ENCODE results near the gene JMJD7.

The JMJD7 gene

DNA sequence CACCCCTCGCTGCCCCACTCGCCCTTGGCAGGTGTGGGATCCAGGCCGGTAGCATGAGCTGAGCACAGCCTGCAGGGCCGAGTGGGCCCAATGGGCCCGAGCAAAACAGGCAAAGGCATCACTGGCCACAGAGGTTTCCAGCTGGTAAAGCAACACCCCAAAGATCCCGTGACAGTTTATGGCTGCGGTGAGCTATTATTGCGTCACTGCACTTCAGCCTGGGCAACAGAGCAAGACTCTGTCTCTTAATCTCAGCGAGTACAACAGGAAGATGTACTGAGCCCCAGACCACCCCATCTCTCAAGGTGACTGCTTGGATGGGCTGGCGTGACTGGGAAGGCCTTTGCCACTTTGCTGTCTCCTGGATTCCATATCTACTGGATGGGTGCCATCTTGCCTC is 4.3 kb downstream of the JMJD7 start:
- TF ChIP-seq ZNF565 (CRISPR knock-in tag; conservative IDR thresholded peaks at IDR 0.05; ENCODE audit: low read depth) (no peak), ESRRG (CRISPR knock-in tag; IDR thresholded peaks at IDR 0.05) (no peak), BACH2 (CRISPR knock-in tag; IDR thresholded peaks at IDR 0.05; ENCODE audit: borderline replicate concordance) (no peak)
- TF ChIP-seq, protein P1, sequence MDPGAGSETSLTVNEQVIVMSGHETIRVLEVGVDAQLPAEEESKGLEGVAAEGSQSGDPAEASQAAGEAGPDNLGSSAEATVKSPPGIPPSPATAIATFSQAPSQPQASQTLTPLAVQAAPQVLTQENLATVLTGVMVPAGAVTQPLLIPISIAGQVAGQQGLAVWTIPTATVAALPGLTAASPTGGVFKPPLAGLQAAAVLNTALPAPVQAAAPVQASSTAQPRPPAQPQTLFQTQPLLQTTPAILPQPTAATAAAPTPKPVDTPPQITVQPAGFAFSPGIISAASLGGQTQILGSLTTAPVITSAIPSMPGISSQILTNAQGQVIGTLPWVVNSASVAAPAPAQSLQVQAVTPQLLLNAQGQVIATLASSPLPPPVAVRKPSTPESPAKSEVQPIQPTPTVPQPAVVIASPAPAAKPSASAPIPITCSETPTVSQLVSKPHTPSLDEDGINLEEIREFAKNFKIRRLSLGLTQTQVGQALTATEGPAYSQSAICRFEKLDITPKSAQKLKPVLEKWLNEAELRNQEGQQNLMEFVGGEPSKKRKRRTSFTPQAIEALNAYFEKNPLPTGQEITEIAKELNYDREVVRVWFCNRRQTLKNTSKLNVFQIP (CRISPR knock-in tag; IDR thresholded peaks at IDR 0.05; ENCODE audit: borderline replicate concordance, low read depth), result no peak
- TF ChIP-seq, protein P2, sequence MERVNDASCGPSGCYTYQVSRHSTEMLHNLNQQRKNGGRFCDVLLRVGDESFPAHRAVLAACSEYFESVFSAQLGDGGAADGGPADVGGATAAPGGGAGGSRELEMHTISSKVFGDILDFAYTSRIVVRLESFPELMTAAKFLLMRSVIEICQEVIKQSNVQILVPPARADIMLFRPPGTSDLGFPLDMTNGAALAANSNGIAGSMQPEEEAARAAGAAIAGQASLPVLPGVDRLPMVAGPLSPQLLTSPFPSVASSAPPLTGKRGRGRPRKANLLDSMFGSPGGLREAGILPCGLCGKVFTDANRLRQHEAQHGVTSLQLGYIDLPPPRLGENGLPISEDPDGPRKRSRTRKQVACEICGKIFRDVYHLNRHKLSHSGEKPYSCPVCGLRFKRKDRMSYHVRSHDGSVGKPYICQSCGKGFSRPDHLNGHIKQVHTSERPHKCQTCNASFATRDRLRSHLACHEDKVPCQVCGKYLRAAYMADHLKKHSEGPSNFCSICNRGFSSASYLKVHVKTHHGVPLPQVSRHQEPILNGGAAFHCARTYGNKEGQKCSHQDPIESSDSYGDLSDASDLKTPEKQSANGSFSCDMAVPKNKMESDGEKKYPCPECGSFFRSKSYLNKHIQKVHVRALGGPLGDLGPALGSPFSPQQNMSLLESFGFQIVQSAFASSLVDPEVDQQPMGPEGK (CRISPR knock-in tag; IDR thresholded peaks at IDR 0.05; ENCODE audit: borderline replicate concordance), result no peak
- ATAC-seq, result no peak

DNA sequence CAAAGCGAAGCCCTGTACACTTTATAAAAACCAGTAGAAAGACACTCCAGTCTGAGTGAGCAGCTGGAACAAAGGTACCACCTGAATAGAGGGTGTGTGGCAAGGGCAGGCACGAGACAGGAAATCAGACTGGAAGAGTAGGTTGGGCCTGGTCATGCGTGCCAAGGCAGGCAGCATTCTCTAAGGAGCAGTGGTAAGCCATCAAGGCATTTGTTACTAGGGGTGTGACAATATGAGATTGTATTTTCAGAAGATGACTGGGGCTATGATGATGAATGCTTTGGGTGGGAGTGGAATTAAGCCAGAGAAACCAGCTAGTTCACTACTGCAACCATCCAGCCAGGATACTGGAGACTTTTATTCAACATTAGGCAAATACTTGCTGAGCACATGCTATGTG is 5.0 kb downstream of the JMJD7 start:
- no peak for ATAC-seq
- TF ChIP-seq ISL1 (CRISPR knock-in tag; IDR thresholded peaks at IDR 0.05) (no peak), ZNF70 (CRISPR knock-in tag; IDR thresholded peaks at IDR 0.05) (no peak)

DNA sequence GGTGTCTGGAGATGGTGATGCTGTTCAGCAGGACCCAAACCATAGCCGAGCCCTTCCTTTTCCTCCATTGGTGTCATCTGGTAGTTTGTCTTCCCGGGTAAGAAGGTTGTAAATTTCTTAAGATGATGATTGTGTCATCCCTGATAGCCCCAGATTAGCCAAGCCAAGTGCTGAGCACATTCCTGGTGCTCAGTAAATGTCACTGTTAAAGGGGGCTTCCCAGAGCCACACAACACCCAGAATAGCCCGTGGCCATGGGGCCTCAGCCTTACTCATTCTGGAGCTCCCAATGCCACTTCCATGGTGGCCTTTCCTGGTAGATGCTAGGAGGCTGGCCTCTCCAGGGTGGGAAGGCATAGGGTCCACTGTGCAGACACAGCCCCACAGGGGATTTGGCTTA is 6.2 kb downstream of the JMJD7 start:
- ATAC-seq, result no peak
- no peak for TF ChIP-seq OSR1 (CRISPR knock-in tag; IDR thresholded peaks at IDR 0.05)
- TF ChIP-seq, protein P2 (CRISPR knock-in tag; IDR thresholded peaks at IDR 0.05; ENCODE audit: borderline replicate concordance), result no peak
- no peak for TF ChIP-seq GLIS3 (CRISPR knock-in tag; IDR thresholded peaks at IDR 0.05)
- TF ChIP-seq, protein P3, sequence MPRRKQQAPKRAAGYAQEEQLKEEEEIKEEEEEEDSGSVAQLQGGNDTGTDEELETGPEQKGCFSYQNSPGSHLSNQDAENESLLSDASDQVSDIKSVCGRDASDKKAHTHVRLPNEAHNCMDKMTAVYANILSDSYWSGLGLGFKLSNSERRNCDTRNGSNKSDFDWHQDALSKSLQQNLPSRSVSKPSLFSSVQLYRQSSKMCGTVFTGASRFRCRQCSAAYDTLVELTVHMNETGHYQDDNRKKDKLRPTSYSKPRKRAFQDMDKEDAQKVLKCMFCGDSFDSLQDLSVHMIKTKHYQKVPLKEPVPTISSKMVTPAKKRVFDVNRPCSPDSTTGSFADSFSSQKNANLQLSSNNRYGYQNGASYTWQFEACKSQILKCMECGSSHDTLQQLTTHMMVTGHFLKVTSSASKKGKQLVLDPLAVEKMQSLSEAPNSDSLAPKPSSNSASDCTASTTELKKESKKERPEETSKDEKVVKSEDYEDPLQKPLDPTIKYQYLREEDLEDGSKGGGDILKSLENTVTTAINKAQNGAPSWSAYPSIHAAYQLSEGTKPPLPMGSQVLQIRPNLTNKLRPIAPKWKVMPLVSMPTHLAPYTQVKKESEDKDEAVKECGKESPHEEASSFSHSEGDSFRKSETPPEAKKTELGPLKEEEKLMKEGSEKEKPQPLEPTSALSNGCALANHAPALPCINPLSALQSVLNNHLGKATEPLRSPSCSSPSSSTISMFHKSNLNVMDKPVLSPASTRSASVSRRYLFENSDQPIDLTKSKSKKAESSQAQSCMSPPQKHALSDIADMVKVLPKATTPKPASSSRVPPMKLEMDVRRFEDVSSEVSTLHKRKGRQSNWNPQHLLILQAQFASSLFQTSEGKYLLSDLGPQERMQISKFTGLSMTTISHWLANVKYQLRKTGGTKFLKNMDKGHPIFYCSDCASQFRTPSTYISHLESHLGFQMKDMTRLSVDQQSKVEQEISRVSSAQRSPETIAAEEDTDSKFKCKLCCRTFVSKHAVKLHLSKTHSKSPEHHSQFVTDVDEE (CRISPR knock-in tag; IDR thresholded peaks at IDR 0.05), result no peak
- TF ChIP-seq, protein P1 (CRISPR knock-in tag; IDR thresholded peaks at IDR 0.05; ENCODE audit: borderline replicate concordance, low read depth), result no peak
- TF ChIP-seq ZFP30 (CRISPR knock-in tag; IDR thresholded peaks at IDR 0.05), result no peak
- TF ChIP-seq ZC3H10 (CRISPR knock-in tag; IDR thresholded peaks at IDR 0.05), result no peak
- no peak for TF ChIP-seq ZFP3 (CRISPR knock-in tag; IDR thresholded peaks at IDR 0.05)
- no peak for TF ChIP-seq ARNTL (CRISPR knock-in tag; IDR thresholded peaks at IDR 0.05; ENCODE audit: borderline replicate concordance, low read depth)
- TF ChIP-seq, protein P4, sequence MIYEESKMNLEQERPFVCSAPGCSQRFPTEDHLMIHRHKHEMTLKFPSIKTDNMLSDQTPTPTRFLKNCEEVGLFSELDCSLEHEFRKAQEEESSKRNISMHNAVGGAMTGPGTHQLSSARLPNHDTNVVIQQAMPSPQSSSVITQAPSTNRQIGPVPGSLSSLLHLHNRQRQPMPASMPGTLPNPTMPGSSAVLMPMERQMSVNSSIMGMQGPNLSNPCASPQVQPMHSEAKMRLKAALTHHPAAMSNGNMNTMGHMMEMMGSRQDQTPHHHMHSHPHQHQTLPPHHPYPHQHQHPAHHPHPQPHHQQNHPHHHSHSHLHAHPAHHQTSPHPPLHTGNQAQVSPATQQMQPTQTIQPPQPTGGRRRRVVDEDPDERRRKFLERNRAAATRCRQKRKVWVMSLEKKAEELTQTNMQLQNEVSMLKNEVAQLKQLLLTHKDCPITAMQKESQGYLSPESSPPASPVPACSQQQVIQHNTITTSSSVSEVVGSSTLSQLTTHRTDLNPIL (CRISPR knock-in tag; IDR thresholded peaks at IDR 0.05; ENCODE audit: low read depth), result no peak
- no peak for TF ChIP-seq BACH2 (CRISPR knock-in tag; IDR thresholded peaks at IDR 0.05; ENCODE audit: borderline replicate concordance)
- no peak for TF ChIP-seq SNAI2 (CRISPR knock-in tag; IDR thresholded peaks at IDR 0.05)
- no peak for TF ChIP-seq PPARA (CRISPR knock-in tag; IDR thresholded peaks at IDR 0.05; ENCODE audit: borderline replicate concordance)
- no peak for TF ChIP-seq RARB (CRISPR knock-in tag; IDR thresholded peaks at IDR 0.05)
- no peak for TF ChIP-seq ISL1 (CRISPR knock-in tag; IDR thresholded peaks at IDR 0.05)
